Hepatocyte (in vitro differentiated cells): ENCODE results near the gene HK3. TPM values are rescaled to one million over a fixed set of nuclear protein-coding genes. Genes with fewer than 3 reads are reported as not detected.
"Not testable (repeated sequence)": the region's sequence is repeated elsewhere in the genome, so short reads cannot be mapped to it uniquely, and the experiment has no call there.

Experiments
- DNase-seq: peaks from one replicate; pipeline ENCODE4 v3.0.0-alpha.2; 2016; ENCODE audit warnings: low spot score
- H2AFZ ChIP-seq: fragments of 200-600 bp; sonication (generic); 2 replicates; pipeline ENCODE4 v1.6.0; 2016; ENCODE audit warnings: antibody characterized with exemption, mild to moderate bottlenecking
- H3K27ac ChIP-seq: fragments of 200-600 bp; sonication (generic); 2 replicates; pipeline ENCODE4 v1.5.1; 2016; ENCODE audit warnings: mild to moderate bottlenecking
- H3K27me3 ChIP-seq: fragments of 200-600 bp; sonication (generic); 2 replicates; pipeline ENCODE4 v1.6.1; 2016
- H3K36me3 ChIP-seq: fragments of 200-600 bp; sonication (generic); replicated peaks from 2 replicates; pipeline ENCODE4 v1.5.1; 2016; ENCODE audit warnings: low read depth; ENCODE audit not compliant: insufficient read depth
- H3K4me1 ChIP-seq: fragments of 200-600 bp; sonication (generic); 2 replicates; pipeline ENCODE4 v1.5.1; 2016; ENCODE audit warnings: mild to moderate bottlenecking, moderate library complexity; ENCODE audit not compliant: insufficient read depth
- H3K4me2 ChIP-seq: fragments of 200-600 bp; sonication (generic); 2 replicates; pipeline ENCODE4 v1.6.0; 2016
- H3K4me3 ChIP-seq: fragments of 200-600 bp; sonication (generic); 2 replicates; pipeline ENCODE4 v1.5.1; 2016; ENCODE audit warnings: mild to moderate bottlenecking
- H3K79me2 ChIP-seq: fragments of 200-600 bp; sonication (generic); 2 replicates; pipeline ENCODE4 v1.6.0; 2017; ENCODE audit warnings: mild to moderate bottlenecking
- H3K9me2 ChIP-seq: fragments of 200-600 bp; sonication (generic); replicated peaks from 2 replicates; pipeline ENCODE4 v1.6.0; 2017; ENCODE audit warnings: mild to moderate bottlenecking; ENCODE audit not compliant: insufficient read depth
- H3K9me3 ChIP-seq: fragments of 200-600 bp; sonication (generic); 2 replicates; pipeline ENCODE4 v1.5.1; 2016; ENCODE audit warnings: low read depth, mild to moderate bottlenecking
- H4K20me1 ChIP-seq: fragments of 200-600 bp; sonication (generic); 2 replicates; pipeline ENCODE4 v1.6.0; 2016; ENCODE audit warnings: mild to moderate bottlenecking; ENCODE audit not compliant: insufficient read depth, poor library complexity, severe bottlenecking
- CTCF ChIP-seq: fragments of 200-600 bp; sonication (generic); IDR thresholded peaks from 2 replicates; pipeline ENCODE4 v1.5.1; 2016; ENCODE audit warnings: antibody characterized with exemption, mild to moderate bottlenecking; ENCODE audit not compliant: poor library complexity
- EZH2 ChIP-seq: fragments of 200-600 bp; sonication (generic); IDR thresholded peaks from 2 replicates; pipeline ENCODE4 v1.6.1; 2016; ENCODE audit warnings: antibody characterized with exemption, mild to moderate bottlenecking, borderline replicate concordance
- EZH2phosphoT487 ChIP-seq: fragments of 200-600 bp; sonication (generic); IDR thresholded peaks from one replicate; pipeline ENCODE4 v1.6.1; 2018; ENCODE audit warnings: antibody characterized with exemption, mild to moderate bottlenecking, low read depth, moderate library complexity; ENCODE audit not compliant: unreplicated experiment, severe bottlenecking
- WGBS: methylation state at CpG from one replicate; pipeline ENCODE4 v1.1.6; 2016; ENCODE audit warnings: low lambda C conversion rate; ENCODE audit errors: missing lambda C conversion rate; 5-methylcytosine and 5-hydroxymethylcytosine counted together
- polyA plus RNA-seq: library from polyadenylated mRNA; unstranded; fragments of >200 nt; fragmentation: Nextera tagmentation; extraction: Ambion mirVana; gene quantifications from 2 replicates; pipeline ENCODE4 v1.2.1, GENCODE V29; 2016
- total RNA-seq: library from RNA; depleted of rRNA; stranded (reverse); fragments of >200 nt; gene quantifications from 2 replicates; pipeline ENCODE4 v1.2.3, GENCODE V29; 2014

Gene HK3
- total and polyA plus RNA-seq, 2 experiments from 2014 or later = 0.73 TPM; not detected in 1

GRCh38 chr5:176873541-176874172 lies 25.5 kb downstream of the HK3 start:
- no peaks in the 10 kb centered on the region for H4K20me1 ChIP-seq
- no peak overlapping the region for H3K4me3 ChIP-seq
- H3K9me3 ChIP-seq = no peaks in the 10 kb centered on the region
- TF ChIP-seq EZH2 (no peak), EZH2phosphoT487 (no peak)
- no peak overlapping the region for H2AFZ ChIP-seq
- H3K9me2 ChIP-seq = no peaks in the 10 kb centered on the region
- no peak overlapping the region for H3K27ac ChIP-seq
- peaks cover 3% of the 10 kb centered on the region for H3K27me3 ChIP-seq
- DNase-seq = no peak
- WGBS = 61% methylated on average over 16 of the region's 16 CpGs
- H3K79me2 ChIP-seq = no peaks in the 10 kb centered on the region
- no peaks in the 10 kb centered on the region for H3K36me3 ChIP-seq
- no peaks in the 10 kb centered on the region for H3K4me1 ChIP-seq
- no peak overlapping the region for H3K4me2 ChIP-seq

- H3K27me3 ChIP-seq, H3K9me2 ChIP-seq, H3K27ac ChIP-seq, H3K4me3 ChIP-seq, H3K79me2 ChIP-seq, H3K9me3 ChIP-seq, H4K20me1 ChIP-seq, DNase-seq, H2AFZ ChIP-seq, H3K4me2 ChIP-seq, H3K36me3 ChIP-seq, H3K4me1 ChIP-seq: not testable (repeated sequence)
- WGBS = 77% methylated on average over 2 of the region's 2 CpGs
These were observed 26.1 kb downstream of the HK3 start for GRCh38 chr5:176873011-176873410.

GRCh38 chr5:176872586-176872985 lies 26.6 kb downstream of the HK3 start:
- H3K9me3 ChIP-seq, H3K9me2 ChIP-seq, H3K79me2 ChIP-seq, H3K27ac ChIP-seq, H3K36me3 ChIP-seq, H3K27me3 ChIP-seq, H3K4me2 ChIP-seq, H2AFZ ChIP-seq, H3K4me3 ChIP-seq, H4K20me1 ChIP-seq, DNase-seq, H3K4me1 ChIP-seq: not testable (repeated sequence)
- WGBS = no CpG with 5 or more reads among the region's 2 CpGs

GRCh38 chr5:176870644-176871043 lies 28.5 kb downstream of the HK3 start:
- not testable (repeated sequence) for H2AFZ ChIP-seq, H3K36me3 ChIP-seq, H3K4me3 ChIP-seq, DNase-seq, H3K4me2 ChIP-seq, H3K4me1 ChIP-seq, H3K79me2 ChIP-seq, H3K9me3 ChIP-seq, H4K20me1 ChIP-seq, H3K9me2 ChIP-seq, H3K27ac ChIP-seq
- WGBS = 83% methylated on average over 4 of the region's 10 CpGs
- H3K27me3 ChIP-seq = peaks cover 20% of the 10 kb centered on the region

- no peak overlapping the region for H3K27ac ChIP-seq
- H3K4me2 ChIP-seq = no peak overlapping the region
- WGBS = 64% methylated on average over 16 of the region's 17 CpGs
These were observed 29.0 kb downstream of the HK3 start for GRCh38 chr5:176870110-176870591.

More at GRCh38 chr5:176870110-176870591, 29.0 kb downstream of the HK3 start:
- H3K36me3 ChIP-seq = no peaks in the 10 kb centered on the region
- no peaks in the 10 kb centered on the region for H3K79me2 ChIP-seq
- H4K20me1 ChIP-seq = no peaks in the 10 kb centered on the region
- no peaks in the 10 kb centered on the region for H3K4me1 ChIP-seq
- TF ChIP-seq CTCF (peak; percentile 33), EZH2 (no peak)
- H2AFZ ChIP-seq = no peak overlapping the region
- no peak overlapping the region for H3K4me3 ChIP-seq
- peaks cover 23% of the 10 kb centered on the region for H3K27me3 ChIP-seq
- H3K9me3 ChIP-seq = no peaks in the 10 kb centered on the region
- DNase-seq = peak; percentile 57
- H3K9me2 ChIP-seq = no peaks in the 10 kb centered on the region
